Fibroblast of lung (primary cell): ENCODE results near the gene MID1. TPM values are rescaled to one million over a fixed set of nuclear protein-coding genes. Genes with fewer than 3 reads are reported as not detected.

ENCODE experiments used
- DNase-seq, 2 donors: peaks; one replicate each; pipeline versions ENCODE4 v3.0.0 to v3.0.0-alpha.2; 2010; ENCODE audit warnings: low read depth in 2 of 2
- H2AFZ ChIP-seq: 2 replicates; pipeline ENCODE4 v1.5.1; 2012; ENCODE audit warnings: low read length, control low read depth, inconsistent platforms
- H3K27ac ChIP-seq: 2 replicates; pipeline ENCODE4 v1.5.1; 2011; ENCODE audit warnings: low read length, control low read depth; ENCODE audit not compliant: insufficient read depth
- H3K27me3 ChIP-seq: 2 replicates; pipeline ENCODE4 v1.5.1; 2011; ENCODE audit warnings: mild to moderate bottlenecking, low read length; ENCODE audit not compliant: control insufficient read depth, insufficient read depth
- H3K36me3 ChIP-seq: 2 replicates; pipeline ENCODE4 v1.5.1; 2011; ENCODE audit warnings: low read length; ENCODE audit not compliant: control insufficient read depth, insufficient read depth
- H3K4me1 ChIP-seq: 2 replicates; pipeline ENCODE4 v1.5.1; 2011; ENCODE audit warnings: low read length; ENCODE audit not compliant: control insufficient read depth, insufficient read depth; ENCODE audit errors: extremely low read depth
- H3K4me2 ChIP-seq: 2 replicates; pipeline ENCODE4 v1.5.1; 2011; ENCODE audit warnings: low read length, control low read depth; ENCODE audit not compliant: insufficient read depth; ENCODE audit errors: extremely low read depth
- H3K4me3 ChIP-seq, 4 experiments: fragments of 200-600 bp in 1 of 4; sonication (generic) in 1 of 4; replicated peaks in 1 of 4; 2 replicates each; pipeline ENCODE4 v1.5.1; 2011 to 2016; ENCODE audit warnings: low read length in 4 of 4, low read depth in 3 of 4, mild to moderate bottlenecking in 3 of 4, control low read depth in 2 of 4, inconsistent platforms in 1 of 4, mixed read lengths in 1 of 4; ENCODE audit not compliant: insufficient read depth in 1 of 4; ENCODE audit errors: control extremely low read depth in 1 of 4
- H3K79me2 ChIP-seq: 2 replicates; pipeline ENCODE4 v1.5.1; 2012; ENCODE audit warnings: mild to moderate bottlenecking, low read length, inconsistent platforms; ENCODE audit not compliant: control insufficient read depth, insufficient read depth
- H3K9ac ChIP-seq: 2 replicates; pipeline ENCODE4 v1.5.1; 2011; ENCODE audit warnings: mild to moderate bottlenecking, low read length, control low read depth; ENCODE audit not compliant: insufficient read depth
- H3K9me3 ChIP-seq: 2 replicates; pipeline ENCODE4 v1.5.1; 2012; ENCODE audit warnings: low read depth, low read length; ENCODE audit not compliant: control insufficient read depth, insufficient read depth
- H4K20me1 ChIP-seq: 2 replicates; pipeline ENCODE4 v1.5.1; 2011; ENCODE audit warnings: low read length; ENCODE audit not compliant: control insufficient read depth, insufficient read depth; ENCODE audit errors: extremely low read depth
- CTCF ChIP-seq, 2 donors: IDR thresholded peaks in 1 of 2; conservative IDR thresholded peaks in 1 of 2; 1 replicate in 1 of 2; 2 replicates in 1 of 2; pipeline ENCODE4 v1.5.1; 2011 to 2012; ENCODE audit warnings: low read length in 2 of 2, control low read depth in 1 of 2, inconsistent platforms in 1 of 2, low read depth in 1 of 2, mild to moderate bottlenecking in 1 of 2
- EZH2 ChIP-seq: IDR thresholded peaks from 2 replicates; pipeline ENCODE4 v1.5.1; 2012; ENCODE audit warnings: low read length, control low read depth, mild to moderate bottlenecking; ENCODE audit errors: missing control alignments
- polyA minus RNA-seq: library from RNA; depleted of rRNA, polyadenylated mRNA; stranded (reverse); fragments of >200 nt; gene quantifications from 2 replicates; pipeline ENCODE4 v1.2.3, GENCODE V29; 2011; ENCODE audit warnings: low replicate concordance
- polyA plus RNA-seq, 2 donors: library from polyadenylated mRNA; depleted of rRNA in 1 of 2; stranded (reverse) in 1 of 2; unstranded in 1 of 2; fragments of >200 nt; gene quantifications; 2 replicates each; pipeline ENCODE4 v1.2.1, GENCODE V29; 2011 to 2012; ENCODE audit warnings: missing spikeins in 1 of 2
- total RNA-seq: library from RNA; depleted of rRNA; stranded (reverse); fragments of >200 nt; gene quantifications from 2 replicates; pipeline ENCODE4 v1.2.1, GENCODE V29; 2014

Gene MID1
- total RNA-seq (8.5 and 20.3 TPM in 2 replicates), polyA plus RNA-seq (27.3 and 27.7 TPM in 2 replicates), polyA minus RNA-seq (82.0 and 90.9 TPM in 2 replicates)
- 14.3 and 19.3 TPM in 2 replicates for polyA plus RNA-seq (2012)

- peak; percentile 83 to 85 for DNase-seq
These were observed at the start of gene MID1 for GRCh38 chrX:10620121-10620699. TSS of gene MID1 (minus strand) at chrX:10620585. CDS start at chrX:10567547, 53,038 bp downstream.

GRCh38 chrX:10667143-10667542 is 46.8 kb upstream of the MID1 start:
- H2AFZ ChIP-seq: no peak overlapping the region
- no peaks in the 10 kb centered on the region for H4K20me1 ChIP-seq
- H3K4me3 ChIP-seq: no peak overlapping the region
- no peak for DNase-seq
- H3K4me2 ChIP-seq: no peak overlapping the region
- no peak overlapping the region for H3K9ac ChIP-seq
- no peak for TF ChIP-seq CTCF (conservative IDR thresholded peaks at IDR 0.05 in 1 of 2, IDR thresholded peaks at IDR 0.05 in 1 of 2; ENCODE audit: low read depth in 1 of 2, low read length in 2 of 2)
- TF ChIP-seq EZH2: no peak
- H3K27ac ChIP-seq: no peak overlapping the region
- H3K36me3 ChIP-seq: no peaks in the 10 kb centered on the region
- no peaks in the 10 kb centered on the region for H3K4me1 ChIP-seq
- H3K79me2 ChIP-seq: no peaks in the 10 kb centered on the region
- H3K9me3 ChIP-seq: no peaks in the 10 kb centered on the region
- no peaks in the 10 kb centered on the region for H3K27me3 ChIP-seq

More at GRCh38 chrX:10620121-10620699, at the start of gene MID1:
- Histone ChIP-seq H3K27ac (peak within 1 kb of the TSS; percentile 58), H3K4me1 (no peaks in the 10 kb centered on the region), H2AFZ (no peak within 1 kb of the TSS), H3K9ac (peak within 1 kb of the TSS; percentile 21), H3K4me2 (peak within 1 kb of the TSS; percentile 81), H3K79me2 (peaks cover 38% of the 10 kb centered on the region), H3K36me3 (no peaks in the 10 kb centered on the region), H3K27me3 (no peaks in the 10 kb centered on the region), H3K4me3 (peak within 1 kb of the TSS; percentile 49 to 89 (median 64)), H3K9me3 (no peaks in the 10 kb centered on the region), H4K20me1 (no peaks in the 10 kb centered on the region)
- TF ChIP-seq CTCF (conservative IDR thresholded peaks at IDR 0.05 in 1 of 2, IDR thresholded peaks at IDR 0.05 in 1 of 2; ENCODE audit: low read depth in 1 of 2, low read length in 2 of 2): no peak
- TF ChIP-seq EZH2: no peak

GRCh38 chrX:10666102-10666501 is 45.7 kb upstream of the MID1 start:
- Histone ChIP-seq H3K79me2 (no peaks in the 10 kb centered on the region), H2AFZ (no peak overlapping the region), H3K4me3 (no peak overlapping the region), H3K36me3 (no peaks in the 10 kb centered on the region), H3K4me2 (no peak overlapping the region), H3K27ac (no peak overlapping the region), H3K27me3 (no peaks in the 10 kb centered on the region), H3K9ac (no peak overlapping the region), H3K9me3 (no peaks in the 10 kb centered on the region), H4K20me1 (no peaks in the 10 kb centered on the region), H3K4me1 (no peaks in the 10 kb centered on the region)
- TF ChIP-seq EZH2 (no peak), CTCF (conservative IDR thresholded peaks at IDR 0.05 in 1 of 2, IDR thresholded peaks at IDR 0.05 in 1 of 2; ENCODE audit: low read depth in 1 of 2, low read length in 2 of 2) (no peak)
- DNase-seq: no peak
